ENCODE data around the gene STRIT1. TPM values are rescaled to one million over a fixed set of nuclear protein-coding genes. Genes with fewer than 3 reads are reported as not detected.
"Not testable (repeated sequence)": the region's sequence is repeated elsewhere in the genome, so short reads cannot be mapped to it uniquely, and the experiment has no call there.

Gene STRIT1
- total RNA-seq, 1 donor from 2014 or later: not detected

DNA sequence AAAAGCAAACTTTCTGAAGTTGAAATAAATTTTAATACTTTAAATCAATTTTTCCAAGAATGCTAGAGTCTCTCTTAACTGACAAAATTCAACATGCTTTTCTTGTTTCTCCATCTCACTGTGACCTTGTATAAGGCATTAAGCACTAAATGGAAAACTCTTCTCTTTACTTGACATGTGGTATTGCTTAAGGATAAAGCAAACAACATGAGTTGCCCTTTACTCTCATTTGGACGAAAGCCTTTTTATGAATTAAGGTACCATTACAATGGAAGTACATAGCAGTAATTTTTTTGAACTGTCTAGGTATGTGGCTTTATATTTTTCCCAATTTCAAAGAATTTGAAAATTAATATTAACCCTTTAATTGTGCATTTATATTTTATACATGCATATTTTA lies 1.4 kb downstream of the STRIT1 start:
- no peak overlapping the region for H3K4me3 ChIP-seq (ENCODE audit: low read depth, low read length)
- TF ChIP-seq, protein P1, sequence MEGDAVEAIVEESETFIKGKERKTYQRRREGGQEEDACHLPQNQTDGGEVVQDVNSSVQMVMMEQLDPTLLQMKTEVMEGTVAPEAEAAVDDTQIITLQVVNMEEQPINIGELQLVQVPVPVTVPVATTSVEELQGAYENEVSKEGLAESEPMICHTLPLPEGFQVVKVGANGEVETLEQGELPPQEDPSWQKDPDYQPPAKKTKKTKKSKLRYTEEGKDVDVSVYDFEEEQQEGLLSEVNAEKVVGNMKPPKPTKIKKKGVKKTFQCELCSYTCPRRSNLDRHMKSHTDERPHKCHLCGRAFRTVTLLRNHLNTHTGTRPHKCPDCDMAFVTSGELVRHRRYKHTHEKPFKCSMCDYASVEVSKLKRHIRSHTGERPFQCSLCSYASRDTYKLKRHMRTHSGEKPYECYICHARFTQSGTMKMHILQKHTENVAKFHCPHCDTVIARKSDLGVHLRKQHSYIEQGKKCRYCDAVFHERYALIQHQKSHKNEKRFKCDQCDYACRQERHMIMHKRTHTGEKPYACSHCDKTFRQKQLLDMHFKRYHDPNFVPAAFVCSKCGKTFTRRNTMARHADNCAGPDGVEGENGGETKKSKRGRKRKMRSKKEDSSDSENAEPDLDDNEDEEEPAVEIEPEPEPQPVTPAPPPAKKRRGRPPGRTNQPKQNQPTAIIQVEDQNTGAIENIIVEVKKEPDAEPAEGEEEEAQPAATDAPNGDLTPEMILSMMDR (conservative IDR thresholded peaks at IDR 0.05; ENCODE audit: low read depth, low read length): no peak
- no peak for DNase-seq (ENCODE audit: low read depth)

- TF ChIP-seq, protein P1 (conservative IDR thresholded peaks at IDR 0.05; ENCODE audit: low read depth, low read length): no peak
- DNase-seq (ENCODE audit: low read depth): no peak
Measured at GRCh38 chr3:155286736-155287135, 6.7 kb downstream of the STRIT1 start.

DNA sequence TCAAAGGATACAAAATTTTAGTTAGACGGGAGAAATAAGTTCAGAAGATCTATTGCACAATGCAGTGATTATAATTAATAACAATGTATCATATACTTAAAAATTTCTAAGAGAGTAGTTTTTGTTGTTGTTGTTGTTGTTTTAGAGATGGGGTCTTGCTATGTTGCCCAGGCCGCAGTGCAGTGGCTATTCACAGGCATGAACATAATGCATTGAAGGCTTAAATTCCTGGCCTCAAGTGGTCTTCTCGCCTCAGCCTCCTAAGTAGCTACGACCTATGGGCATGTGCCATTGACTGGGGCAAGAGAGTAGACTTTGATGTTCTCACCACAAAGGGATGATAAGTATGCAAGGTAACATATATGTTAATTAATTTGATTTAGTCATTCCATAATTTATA lies 7.5 kb downstream of the STRIT1 start:
- DNase-seq (ENCODE audit: low read depth): no peak
- H3K4me3 ChIP-seq (ENCODE audit: low read depth, low read length): no peak overlapping the region
- TF ChIP-seq, protein P1 (conservative IDR thresholded peaks at IDR 0.05; ENCODE audit: low read depth, low read length): no peak

More at GRCh38 chr3:155286736-155287135, 6.7 kb downstream of the STRIT1 start:
- no peak overlapping the region for H3K4me3 ChIP-seq (ENCODE audit: low read depth, low read length)

GRCh38 chr3:155283092-155284056 lies 10.1 kb downstream of the STRIT1 start:
- H3K4me3 ChIP-seq (ENCODE audit: low read depth, low read length): no peak overlapping the region
- DNase-seq (ENCODE audit: low read depth): no peak
- TF ChIP-seq, protein P1 (conservative IDR thresholded peaks at IDR 0.05; ENCODE audit: low read depth, low read length): no peak

DNA sequence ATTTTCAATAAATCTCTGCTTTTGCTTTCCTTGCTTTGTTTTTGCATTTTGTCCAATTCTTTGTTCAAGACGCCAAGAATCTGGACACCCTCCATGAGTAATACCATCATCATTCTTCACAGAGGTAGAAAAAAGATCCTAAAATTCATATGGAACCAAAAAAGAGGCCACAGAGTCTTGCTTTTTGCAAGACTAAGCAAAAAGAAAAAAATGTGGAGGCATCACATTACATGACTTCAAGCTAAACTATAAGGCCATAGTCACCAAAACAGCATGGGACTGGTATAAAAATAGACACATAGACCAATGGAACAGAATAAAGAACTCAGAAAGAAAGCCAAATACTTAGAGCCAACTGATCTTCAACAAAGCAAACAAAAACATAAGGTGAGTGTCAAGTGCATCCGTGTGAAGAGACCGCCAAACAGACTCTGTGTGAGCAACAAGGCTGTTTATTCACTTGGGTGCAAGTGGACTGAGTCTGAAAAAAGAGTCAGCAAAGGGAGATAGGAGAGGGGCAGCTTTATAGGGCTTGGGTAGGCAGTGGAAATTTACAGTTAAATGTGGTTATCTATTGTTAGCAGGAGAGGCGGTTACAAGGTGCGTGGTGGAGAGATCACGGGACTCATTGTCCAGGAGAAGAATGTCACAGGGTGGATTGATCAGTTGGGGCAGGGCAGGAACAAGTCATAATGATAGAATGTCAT lies 10.9 kb downstream of the STRIT1 start:
- TF ChIP-seq, protein P1 (conservative IDR thresholded peaks at IDR 0.05; ENCODE audit: low read depth, low read length): no peak
- DNase-seq (ENCODE audit: low read depth): no peak
- H3K4me3 ChIP-seq (ENCODE audit: low read depth, low read length): no peak overlapping the region

DNA sequence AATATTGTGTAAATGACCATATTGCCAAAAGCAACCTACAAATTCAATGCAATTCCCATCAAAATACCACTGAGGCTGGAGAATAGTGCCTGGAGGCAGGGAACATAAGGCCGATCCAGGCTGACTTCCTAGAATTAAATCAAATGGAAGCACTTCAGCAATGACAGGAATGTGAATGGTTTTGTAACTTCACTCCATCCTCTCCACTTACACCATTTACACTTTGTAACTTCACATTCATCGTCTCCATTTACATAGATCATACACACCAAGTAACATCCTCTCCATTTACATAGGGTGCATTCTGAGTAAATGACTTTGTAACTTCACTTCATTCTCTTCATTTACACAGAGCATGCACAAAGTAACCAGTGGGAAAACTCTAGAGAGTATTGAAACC lies 11.6 kb downstream of the STRIT1 start:
- no peak overlapping the region for H3K4me3 ChIP-seq (ENCODE audit: low read depth, low read length)
- DNase-seq (ENCODE audit: low read depth): no peak
- TF ChIP-seq, protein P1 (conservative IDR thresholded peaks at IDR 0.05; ENCODE audit: low read depth, low read length): no peak

DNA sequence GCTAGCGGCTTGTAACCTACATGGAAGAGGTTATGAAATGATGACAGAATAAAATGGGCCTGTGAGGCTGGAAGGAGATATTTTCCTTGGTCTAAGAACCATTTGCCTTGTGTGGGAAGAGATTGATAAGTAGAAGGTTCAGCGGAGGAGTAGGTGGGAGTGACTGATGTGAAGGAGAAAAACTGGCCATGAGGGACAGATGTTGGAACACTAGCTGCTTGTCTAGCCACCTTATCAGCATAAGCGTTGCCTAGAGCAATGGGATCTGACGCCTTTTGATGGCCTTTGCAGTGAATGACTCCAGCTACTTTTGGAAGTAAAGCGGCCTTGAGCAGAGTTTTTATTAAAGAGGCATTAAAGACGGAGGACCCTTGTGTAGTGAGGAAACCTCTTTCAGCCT lies 17.4 kb downstream of the STRIT1 start:
- DNase-seq (ENCODE audit: low read depth); H3K4me3 ChIP-seq (ENCODE audit: low read depth, low read length): not testable (repeated sequence)

DNA sequence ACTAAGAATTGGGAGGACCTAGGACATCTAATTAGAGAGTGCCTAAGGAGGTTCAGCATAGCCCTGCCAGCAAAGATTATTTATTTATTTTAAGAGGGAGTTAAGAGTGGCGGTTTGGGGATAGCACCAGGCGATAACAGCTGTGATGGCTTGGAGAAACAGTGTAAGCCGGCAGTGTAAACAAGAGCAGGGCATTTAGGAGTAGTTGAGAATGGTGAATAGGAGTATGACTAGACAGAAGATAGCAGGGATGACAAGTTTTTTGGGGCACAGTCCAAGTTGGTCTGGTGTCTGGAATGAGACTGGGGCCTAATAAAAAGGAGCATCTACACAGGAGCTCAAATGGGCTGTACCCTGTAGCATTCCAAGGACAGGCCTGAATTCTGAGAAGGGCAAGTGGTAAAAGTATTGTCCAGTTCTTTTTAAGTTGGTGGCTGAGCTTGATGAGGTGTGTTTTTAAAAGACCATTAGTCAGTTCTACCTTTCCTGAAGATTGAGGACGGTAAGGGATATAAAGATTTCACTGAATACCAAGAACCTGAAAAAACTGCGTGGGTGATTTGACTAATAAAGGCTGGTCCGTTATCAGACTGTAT lies 18.2 kb downstream of the STRIT1 start:
- DNase-seq (ENCODE audit: low read depth); H3K4me3 ChIP-seq (ENCODE audit: low read depth, low read length): not testable (repeated sequence)

GRCh38 chr3:155274435-155274834 lies 19.0 kb downstream of the STRIT1 start:
- not testable (repeated sequence) for DNase-seq (ENCODE audit: low read depth); H3K4me3 ChIP-seq (ENCODE audit: low read depth, low read length)

Measured in epithelial cell of proximal tubule (primary cell).